ENCODE data around the gene RAB3B.

DNA sequence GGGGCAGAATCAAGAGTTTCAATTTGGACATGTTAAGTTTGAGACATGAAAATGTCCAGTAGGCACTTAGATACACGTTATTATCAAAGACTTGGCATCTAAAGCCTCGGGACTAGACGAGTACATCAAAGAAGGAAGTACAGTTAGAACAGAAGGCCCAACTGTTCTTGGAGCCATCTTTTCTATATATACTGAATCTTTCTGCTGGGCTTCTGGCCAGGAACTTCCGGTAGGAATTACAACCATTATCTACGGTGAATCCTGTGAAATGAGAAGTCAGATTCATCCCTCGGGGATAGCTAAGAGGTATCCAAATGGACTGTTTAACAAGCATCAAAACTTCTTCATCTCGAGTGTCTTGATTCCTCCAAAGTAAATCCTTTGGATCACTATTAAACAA is 77.6 kb downstream of the RAB3B start:
- no peak for TF ChIP-seq EZH2 (IDR thresholded peaks at IDR 0.05; ENCODE audit: borderline replicate concordance, low read length)
- TF ChIP-seq, protein P1, sequence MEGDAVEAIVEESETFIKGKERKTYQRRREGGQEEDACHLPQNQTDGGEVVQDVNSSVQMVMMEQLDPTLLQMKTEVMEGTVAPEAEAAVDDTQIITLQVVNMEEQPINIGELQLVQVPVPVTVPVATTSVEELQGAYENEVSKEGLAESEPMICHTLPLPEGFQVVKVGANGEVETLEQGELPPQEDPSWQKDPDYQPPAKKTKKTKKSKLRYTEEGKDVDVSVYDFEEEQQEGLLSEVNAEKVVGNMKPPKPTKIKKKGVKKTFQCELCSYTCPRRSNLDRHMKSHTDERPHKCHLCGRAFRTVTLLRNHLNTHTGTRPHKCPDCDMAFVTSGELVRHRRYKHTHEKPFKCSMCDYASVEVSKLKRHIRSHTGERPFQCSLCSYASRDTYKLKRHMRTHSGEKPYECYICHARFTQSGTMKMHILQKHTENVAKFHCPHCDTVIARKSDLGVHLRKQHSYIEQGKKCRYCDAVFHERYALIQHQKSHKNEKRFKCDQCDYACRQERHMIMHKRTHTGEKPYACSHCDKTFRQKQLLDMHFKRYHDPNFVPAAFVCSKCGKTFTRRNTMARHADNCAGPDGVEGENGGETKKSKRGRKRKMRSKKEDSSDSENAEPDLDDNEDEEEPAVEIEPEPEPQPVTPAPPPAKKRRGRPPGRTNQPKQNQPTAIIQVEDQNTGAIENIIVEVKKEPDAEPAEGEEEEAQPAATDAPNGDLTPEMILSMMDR (IDR thresholded peaks at IDR 0.05; ENCODE audit: low read length), result no peak
